Activated gamma-delta T cell treated with Interleukin-2 at 50 U/mL for 16 hours (primary cell): ENCODE data around the gene ZFHX3.

ENCODE experiments used
- DNase-seq: peaks from one replicate; pipeline ENCODE4 v3.0.0-alpha.2; 2020

The ZFHX3 gene

GRCh38 chr16:72862090-72862489, 185.8 kb downstream of the ZFHX3 start:
- no peak for DNase-seq

GRCh38 chr16:72860726-72861562, 187.0 kb downstream of the ZFHX3 start:
- no peak for DNase-seq

GRCh38 chr16:72859581-72859980, 188.3 kb downstream of the ZFHX3 start:
- DNase-seq: no peak

GRCh38 chr16:72858665-72859493, 189.0 kb downstream of the ZFHX3 start:
- no peak for DNase-seq

GRCh38 chr16:72857834-72858664, 189.9 kb downstream of the ZFHX3 start:
- no peak for DNase-seq

GRCh38 chr16:72856797-72857196, 191.1 kb downstream of the ZFHX3 start:
- no peak for DNase-seq

- DNase-seq: no peak
These were observed 193.5 kb downstream of the ZFHX3 start for GRCh38 chr16:72854267-72854959.

GRCh38 chr16:72853575-72854266, 194.2 kb downstream of the ZFHX3 start:
- no peak for DNase-seq

- no peak for DNase-seq
These were observed 195.5 kb downstream of the ZFHX3 start for GRCh38 chr16:72852421-72852820.

- DNase-seq: no peak
These were observed 197.1 kb downstream of the ZFHX3 start for GRCh38 chr16:72850853-72851252.

GRCh38 chr16:72850021-72850420, 197.9 kb downstream of the ZFHX3 start:
- DNase-seq: no peak

- no peak for DNase-seq
These were observed 198.9 kb downstream of the ZFHX3 start for GRCh38 chr16:72848759-72849664.

GRCh38 chr16:72848028-72848400, 199.9 kb downstream of the ZFHX3 start:
- DNase-seq: no peak

- no peak for DNase-seq
These were observed 200.5 kb downstream of the ZFHX3 start for GRCh38 chr16:72847187-72848027.

GRCh38 chr16:72846594-72846993, 201.3 kb downstream of the ZFHX3 start:
- no peak for DNase-seq

GRCh38 chr16:72845322-72846020, 202.5 kb downstream of the ZFHX3 start:
- DNase-seq: no peak

- no peak for DNase-seq
These were observed 203.6 kb downstream of the ZFHX3 start for GRCh38 chr16:72844225-72844920.

- DNase-seq: no peak
These were observed 206.4 kb downstream of the ZFHX3 start for GRCh38 chr16:72841506-72841905.
